Upper lobe of left lung (tissue), 4 donors: ENCODE data around the gene GYS2.

Experiments
- POLR2AphosphoS5 ChIP-seq, 2 donors: sonication (generic); formaldehyde crosslinking; IDR thresholded peaks; one replicate each; pipeline ENCODE4 v1.5.1; 2017; ENCODE audit warnings: antibody characterized with exemption in 2 of 2
- TF ChIP-seq, protein P1 (sequence below), 6 experiments: fragments of 450-650 bp in 4 of 6; fragments of 200-600 bp in 2 of 6; sonication (generic) in 2 of 6; IDR thresholded peaks; one replicate each; pipeline ENCODE4 v1.5.1; 2016 to 2019; ENCODE audit warnings: antibody characterized with exemption in 6 of 6

DNA sequence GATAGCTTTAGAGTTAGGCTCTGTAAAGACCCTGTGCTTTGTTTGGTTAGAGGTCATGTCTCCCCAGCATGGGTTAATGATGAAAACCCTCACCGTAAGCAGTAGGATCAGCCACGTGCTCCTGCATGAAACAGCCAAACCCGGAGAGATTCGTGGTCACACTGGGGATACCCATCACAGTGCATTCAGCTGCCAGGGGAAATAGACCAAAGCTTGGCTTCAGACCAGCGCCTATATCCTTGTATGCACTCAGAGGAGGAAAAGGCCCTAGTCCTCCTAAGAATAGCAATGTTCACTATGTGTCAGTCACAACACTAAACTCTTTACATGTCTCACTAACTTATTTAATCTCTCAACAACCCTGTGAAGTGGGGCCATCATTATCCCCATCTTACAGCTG is 62.2 kb downstream of the GYS2 start:
- TF ChIP-seq, protein P1, sequence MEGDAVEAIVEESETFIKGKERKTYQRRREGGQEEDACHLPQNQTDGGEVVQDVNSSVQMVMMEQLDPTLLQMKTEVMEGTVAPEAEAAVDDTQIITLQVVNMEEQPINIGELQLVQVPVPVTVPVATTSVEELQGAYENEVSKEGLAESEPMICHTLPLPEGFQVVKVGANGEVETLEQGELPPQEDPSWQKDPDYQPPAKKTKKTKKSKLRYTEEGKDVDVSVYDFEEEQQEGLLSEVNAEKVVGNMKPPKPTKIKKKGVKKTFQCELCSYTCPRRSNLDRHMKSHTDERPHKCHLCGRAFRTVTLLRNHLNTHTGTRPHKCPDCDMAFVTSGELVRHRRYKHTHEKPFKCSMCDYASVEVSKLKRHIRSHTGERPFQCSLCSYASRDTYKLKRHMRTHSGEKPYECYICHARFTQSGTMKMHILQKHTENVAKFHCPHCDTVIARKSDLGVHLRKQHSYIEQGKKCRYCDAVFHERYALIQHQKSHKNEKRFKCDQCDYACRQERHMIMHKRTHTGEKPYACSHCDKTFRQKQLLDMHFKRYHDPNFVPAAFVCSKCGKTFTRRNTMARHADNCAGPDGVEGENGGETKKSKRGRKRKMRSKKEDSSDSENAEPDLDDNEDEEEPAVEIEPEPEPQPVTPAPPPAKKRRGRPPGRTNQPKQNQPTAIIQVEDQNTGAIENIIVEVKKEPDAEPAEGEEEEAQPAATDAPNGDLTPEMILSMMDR (IDR thresholded peaks at IDR 0.05), result no peak
- no peak for TF ChIP-seq POLR2AphosphoS5 (IDR thresholded peaks at IDR 0.05)
